Activated T-helper 1 cell treated with anti-CD3 and anti-CD28 coated beads, Interleukin-2, amount 50 U/mL, for 16 hours (primary cell): ENCODE data around the gene CD8B.

Experiments used
- DNase-seq, 2 donors: peaks; one replicate each; pipeline ENCODE4 v3.0.0-alpha.2; 2020; ENCODE audit warnings: low read depth in 1 of 2, low spot score in 1 of 2

The CD8B gene

DNA sequence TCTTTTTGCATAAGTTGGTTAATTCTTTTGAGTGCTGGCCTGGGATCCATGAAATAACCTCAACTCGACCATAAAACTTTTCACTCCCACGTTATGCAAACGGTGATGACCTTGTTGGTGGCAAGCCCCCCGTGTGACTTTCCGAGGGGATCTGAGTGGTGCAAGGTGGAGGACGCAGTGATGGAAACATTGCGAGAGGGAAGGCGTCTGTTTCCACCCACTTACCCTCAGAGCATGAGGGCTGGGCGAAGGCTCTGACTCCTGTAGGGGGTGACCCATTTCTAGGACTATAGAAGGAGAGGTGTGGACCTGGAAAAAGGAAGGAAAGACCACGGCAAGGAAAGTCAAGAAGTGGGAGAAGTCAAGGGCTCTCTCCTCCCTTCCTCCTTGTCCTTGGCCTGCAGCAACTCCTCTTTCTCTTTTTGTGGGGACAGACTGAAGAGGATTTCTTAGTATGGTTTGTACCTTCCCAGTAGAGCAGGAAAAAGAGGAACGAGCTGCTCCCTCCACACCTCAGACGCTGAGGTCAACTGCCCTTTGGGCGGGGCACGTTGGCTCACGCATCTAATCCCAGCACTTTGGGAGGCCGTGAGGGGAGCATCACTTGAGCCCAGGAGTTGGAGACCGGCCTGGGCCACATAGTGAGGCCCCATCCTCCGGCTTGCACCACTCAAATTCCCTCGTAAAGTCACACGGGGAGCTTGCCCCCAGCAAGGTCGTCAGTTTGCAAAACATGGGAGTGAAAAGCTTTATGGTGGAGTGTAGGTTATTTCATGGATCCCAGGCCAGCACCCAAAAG lies 55.4 kb downstream of the CD8B start:
- DNase-seq = no peak

DNA sequence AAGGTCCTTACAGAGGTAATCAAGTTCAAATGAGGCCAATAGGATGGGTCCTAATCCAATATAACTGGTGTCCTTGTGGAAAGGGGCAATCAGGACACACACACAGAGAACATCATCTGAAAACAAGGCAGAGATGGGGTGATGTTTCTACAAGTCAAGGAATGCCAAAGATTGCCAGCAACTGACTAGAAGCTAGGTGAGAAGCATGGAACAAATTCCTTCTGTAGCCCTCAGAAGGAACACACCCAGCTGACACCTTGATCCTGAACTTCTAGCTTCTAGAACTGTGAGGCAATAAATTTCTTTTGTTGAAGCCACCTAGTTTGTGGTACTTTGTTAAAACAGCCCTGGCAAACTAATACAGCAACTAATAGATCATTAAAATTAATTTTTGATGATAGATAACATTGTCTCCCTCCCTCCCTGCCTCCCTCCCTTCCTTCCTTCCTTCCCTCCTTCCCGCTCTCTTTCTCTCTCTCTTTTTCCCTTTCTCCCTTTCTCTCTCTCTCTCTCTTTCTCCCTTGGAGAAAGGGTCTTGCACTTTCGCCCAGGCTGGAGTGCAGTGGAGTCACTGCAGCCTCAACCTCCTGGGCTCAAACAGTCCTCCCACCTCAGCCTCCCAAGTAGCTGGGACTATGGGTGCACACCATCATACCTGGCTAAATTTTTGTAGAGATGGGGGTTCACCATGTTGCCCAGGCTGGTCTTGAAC lies 60.7 kb downstream of the CD8B start:
- no peak for DNase-seq

DNA sequence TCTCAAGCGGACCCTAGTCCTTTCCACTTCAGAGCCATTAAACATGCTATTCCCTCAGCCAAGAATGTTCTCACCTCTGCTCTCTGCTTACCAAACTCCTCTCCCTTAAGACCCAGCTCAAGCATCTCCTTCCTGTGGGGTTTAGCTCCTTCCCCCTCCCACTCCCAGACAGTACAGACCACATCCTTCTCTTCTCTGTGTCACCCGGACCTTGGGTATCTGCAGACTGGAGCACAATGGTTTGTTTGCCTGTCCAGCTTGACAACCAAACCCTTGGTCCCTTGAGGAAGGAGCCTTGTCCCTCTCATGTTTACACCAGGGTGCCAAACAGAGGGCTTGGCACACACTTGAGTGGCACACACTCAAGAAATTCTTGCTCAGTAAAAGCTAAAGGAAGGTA lies 66.8 kb downstream of the CD8B start:
- DNase-seq = no peak

DNA sequence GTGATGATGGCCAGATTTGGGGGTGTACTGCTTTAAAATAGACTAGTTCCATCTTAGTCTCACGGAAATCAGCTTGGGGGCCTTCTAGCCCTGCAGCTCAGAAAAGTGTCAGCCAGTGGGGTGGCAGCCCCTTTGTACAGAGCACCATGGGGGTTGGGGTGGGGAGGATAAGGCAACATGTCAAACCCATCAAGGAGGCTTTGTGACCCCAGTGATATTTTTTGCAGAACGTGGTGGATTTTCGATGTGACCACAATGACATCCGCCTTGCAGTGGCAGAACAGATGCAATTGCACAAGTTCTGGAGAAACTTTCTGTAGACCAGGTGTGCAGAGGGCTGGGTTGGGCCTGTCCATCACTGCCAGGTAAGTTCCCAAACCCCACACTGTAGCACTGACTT lies 67.9 kb downstream of the CD8B start:
- DNase-seq = no peak

DNA sequence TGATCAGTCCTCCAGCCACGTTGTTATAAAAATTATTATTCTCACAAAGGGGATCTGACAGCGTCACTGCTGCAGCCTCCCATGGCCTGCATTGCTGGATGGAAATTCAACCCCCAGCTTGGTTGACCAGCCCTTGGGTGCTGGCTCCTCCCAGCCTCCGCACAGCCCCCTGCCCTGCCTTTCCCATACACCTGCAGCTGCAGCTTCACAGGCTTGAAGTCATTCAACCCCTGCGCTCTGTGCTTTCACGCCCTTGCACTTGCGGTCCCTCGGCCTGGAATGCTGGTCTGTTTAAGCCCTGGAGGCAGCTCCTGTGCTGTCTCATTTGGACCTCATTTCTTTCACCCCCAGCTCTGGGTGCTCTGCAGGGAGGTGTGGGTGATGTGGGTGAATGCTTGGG lies 70.1 kb downstream of the CD8B start:
- DNase-seq = no peak

DNA sequence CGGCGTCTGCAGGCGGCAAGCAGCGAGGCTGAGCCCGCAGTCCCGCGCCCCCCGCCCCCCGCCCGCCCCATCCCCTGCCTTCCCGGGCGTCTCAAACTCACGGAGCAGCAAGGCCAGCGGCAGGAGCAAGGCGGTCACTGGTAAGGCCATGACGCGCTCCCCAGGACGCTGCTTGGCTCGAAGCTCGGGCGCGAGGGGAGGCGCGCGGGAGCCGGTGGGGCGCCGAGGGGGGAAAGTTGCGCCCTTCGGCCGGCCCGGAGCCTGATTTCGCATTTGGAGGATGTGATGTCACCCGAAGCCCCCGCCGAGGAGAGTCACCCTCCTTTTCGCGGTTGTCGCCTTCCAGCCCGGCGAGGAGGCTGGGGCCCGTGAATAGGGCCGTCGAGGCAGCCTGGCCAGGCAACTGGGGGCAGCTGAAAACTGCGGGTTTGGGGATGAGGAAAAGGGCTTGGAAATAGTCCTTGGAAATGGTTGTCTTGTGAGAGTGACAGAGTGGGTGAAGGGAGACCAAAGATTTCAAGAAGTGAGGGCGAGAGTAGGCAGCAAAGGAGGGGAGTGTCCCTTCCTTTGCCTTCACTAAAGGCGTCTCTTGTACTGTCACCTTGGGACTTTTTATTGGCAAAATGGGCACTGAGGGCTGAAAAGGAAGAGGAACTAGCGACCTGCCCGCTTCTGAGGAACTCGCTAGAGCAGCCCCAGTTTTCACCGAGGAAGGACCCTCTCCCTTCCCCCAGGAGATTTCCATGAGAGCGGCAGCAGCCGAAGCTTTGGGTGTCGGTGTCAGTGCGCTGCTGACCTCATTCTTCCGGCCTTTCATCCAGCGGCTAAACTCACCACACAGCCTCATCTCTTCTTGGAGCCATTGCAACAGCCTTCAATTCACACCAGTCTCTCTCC lies 70.8 kb downstream of the CD8B start, which contains the start of gene CD8A:
Gene CD8A (minus strand): TSS at position 238 of the 897 bp plus-strand sequence. CDS start 88 bp downstream, at position 150.
- DNase-seq = no peak

DNA sequence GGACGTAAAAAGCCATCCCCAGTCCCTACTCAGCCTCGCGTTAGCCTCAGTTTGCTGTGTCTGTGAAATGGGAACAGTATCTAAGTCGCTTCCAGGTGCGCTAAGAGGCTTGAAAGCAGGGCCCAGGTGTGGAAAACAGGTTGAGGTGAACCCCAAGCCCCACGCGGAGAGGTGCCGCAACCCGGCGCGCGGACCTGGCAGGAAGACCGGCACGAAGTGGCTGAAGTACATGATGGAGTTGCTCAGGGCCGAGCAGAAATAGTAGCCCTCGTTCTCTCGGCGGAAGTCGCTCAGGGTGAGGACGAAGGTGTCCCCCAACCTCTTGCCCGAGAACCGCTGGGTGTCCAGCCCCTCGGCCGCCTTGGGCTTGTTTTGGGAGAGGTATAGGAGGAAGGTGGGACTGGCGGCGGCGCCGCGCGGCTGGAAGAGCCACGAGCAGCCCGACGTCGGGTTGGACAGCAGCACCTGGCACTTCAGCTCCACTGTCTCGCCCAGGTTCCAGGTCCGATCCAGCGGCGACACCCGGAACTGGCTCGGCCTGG lies 71.5 kb downstream of the CD8B start:
- no peak for DNase-seq

DNA sequence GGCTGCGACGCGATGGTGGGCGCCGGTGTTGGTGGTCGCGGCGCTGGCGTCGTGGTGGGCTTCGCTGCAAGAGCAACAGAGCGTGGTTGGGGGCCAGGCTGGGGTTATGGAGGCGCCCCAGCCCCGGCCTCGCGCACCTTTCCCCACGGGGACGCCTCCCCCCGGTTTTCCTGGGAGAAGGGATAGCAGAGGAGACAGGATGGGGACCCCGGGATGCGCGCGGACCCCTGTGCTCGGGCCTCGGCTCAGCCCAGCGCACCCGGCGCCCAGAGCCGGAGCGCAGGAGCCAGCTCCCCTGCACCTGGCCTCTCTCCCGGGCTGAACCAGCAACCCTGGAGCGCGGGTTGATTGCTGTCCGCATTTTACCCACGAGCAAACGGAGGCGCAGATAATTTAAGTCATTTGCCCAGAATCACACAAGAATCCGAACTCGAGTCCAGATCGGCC lies 72.0 kb downstream of the CD8B start:
- DNase-seq = no peak

DNA sequence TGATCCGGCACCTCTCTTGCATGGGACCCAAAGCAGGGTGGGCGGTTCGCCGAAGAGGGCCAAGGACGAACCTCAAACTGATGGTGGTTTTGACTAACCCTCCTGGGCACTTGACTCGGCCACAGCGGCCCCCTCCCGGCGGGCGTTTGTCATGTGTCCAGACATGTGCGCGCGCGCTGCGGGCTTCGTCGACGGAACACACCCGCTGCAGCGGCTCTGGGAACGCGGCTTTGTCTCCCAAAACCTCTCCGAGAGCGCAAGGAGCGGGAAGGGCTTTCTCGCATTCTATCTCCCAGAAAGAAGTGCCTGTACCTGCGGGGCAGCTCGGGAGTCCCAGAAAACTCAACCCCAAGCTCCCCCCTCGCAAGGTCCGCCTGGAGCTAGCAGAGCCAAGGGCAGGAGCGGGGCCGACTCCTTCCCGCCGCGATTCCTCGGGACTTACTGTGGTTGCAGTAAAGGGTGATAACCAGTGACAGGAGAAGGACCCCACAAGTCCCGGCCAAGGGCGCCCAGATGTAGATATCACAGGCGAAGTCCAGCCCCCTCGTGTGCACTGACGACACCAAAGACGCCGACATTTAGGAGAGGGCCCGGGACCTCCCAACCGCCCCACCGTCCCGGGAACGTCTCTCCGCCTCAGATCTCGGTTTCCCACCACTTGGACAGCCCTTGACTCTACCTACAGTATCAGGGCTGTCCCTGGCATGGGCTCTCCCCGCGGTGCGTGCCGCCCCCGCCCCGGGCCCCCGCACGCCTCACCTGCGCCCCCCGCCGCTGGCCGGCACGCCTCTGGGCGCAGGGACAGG lies 72.6 kb downstream of the CD8B start:
- no peak for DNase-seq

DNA sequence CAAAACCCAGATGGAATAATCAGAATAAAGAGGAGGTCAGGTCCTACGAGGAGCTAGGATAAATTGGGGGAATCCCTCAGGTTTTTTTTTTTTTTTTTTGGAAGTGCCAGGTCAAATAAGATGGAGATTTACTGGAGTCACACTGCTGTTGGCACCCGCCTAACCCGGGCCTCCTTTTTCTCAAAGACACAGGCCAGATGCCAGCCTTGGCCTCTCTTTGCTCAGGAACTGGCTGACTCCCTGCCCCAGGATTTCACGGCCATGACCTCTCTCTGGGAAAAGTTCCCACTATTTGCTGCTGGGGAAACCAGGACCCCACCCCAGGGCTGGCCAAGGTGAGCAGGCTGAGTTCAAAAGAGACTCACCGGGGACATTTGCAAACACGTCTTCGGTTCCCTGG lies 73.5 kb downstream of the CD8B start:
- no peak for DNase-seq

DNA sequence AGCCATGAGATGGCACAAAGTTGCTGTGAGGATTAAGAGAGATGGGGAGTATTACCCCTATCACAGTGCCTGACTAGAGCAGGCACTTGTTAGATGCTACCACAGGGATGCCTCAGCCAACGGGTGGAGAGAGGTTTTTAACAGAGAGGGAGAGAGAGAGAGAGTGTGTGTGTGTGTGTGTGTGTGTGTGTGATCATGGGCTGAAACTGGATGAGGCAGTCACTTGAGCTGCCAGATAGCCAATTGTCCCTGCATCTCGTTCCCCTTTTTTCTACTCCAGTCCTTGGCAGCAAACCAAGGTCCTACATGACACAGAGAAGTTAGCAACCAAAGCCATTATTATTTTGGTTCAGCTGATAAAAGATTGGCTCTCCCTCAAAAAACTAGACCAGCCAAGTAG lies 74.0 kb downstream of the CD8B start:
- DNase-seq = no peak

DNA sequence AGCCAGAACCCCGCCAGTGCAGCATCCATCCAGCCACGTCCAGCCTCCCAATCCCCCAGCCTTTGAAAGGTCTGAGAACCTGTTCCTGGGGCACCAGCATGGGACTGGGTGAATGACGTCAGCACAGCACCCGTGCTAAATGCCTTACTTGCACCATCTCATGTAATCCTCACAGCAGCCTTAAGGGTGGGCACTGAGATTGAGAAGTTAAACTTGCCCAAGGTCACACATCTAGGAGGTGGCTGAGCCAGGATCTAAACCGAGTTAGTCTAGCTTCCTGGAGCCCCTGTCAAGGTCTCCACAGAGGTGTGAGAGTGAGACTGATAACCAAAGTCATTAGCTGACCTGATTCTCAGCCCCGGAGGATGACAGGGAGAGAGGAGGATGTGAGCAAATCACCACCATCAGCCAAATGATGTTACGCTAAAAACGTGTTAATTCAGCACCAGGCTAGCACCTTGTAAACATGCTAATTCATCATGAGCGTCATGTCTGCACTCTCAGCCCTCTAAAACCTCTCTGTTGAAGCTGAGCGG lies 75.6 kb downstream of the CD8B start:
- no peak for DNase-seq

DNA sequence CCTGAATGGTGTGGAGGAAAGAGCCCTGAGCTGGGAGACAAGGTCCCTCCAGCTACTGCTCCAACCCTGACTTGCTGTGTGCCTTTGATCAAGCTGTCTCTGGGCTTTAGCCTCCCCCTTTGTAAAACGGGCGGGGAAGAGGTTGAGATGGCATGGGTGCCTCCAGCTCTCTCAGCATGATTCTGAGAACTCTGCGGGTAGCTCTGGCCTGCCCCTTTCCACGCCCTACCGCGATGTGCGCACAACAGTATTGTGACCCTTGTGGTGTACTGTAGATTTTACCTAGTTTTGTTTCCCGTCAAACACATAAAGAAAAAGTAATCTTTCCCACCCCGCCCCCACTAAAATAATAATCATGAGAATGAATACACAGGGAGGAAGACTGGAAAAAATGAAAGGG lies 76.2 kb downstream of the CD8B start:
- no peak for DNase-seq

DNA sequence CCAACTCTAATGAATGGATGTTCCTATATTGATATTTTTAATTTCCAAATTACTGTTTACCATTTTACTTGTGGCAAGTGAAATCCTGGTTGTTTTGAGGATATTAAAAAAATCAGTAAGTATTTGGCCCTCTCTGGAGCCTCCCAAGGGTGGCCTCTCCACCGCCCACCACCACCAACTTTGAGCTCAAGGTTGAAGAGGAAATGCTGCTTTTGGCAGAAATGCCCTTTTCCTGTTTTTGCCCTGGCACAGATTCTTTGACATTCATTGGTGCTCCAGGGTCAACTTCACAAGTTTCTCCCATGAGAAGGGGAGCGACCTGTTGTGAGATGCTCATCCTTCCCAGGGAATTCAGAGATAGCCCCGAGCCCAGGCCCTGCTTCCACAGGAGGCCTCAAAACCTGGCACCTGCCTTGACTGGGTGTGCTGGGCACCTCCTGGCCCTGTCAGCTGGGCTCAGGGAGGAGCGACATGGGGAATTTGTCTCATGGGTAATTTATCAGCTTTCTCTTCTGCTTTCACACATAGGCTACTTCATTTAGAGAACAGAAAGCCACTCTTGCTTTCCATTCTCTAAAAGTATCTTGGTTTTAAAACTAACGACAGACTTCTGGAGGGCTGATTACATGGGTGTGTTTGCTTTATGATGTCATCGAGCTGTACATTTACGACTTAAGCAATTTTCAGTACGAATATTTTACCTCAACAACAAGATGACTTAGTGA lies 77.9 kb downstream of the CD8B start:
- no peak for DNase-seq

DNA sequence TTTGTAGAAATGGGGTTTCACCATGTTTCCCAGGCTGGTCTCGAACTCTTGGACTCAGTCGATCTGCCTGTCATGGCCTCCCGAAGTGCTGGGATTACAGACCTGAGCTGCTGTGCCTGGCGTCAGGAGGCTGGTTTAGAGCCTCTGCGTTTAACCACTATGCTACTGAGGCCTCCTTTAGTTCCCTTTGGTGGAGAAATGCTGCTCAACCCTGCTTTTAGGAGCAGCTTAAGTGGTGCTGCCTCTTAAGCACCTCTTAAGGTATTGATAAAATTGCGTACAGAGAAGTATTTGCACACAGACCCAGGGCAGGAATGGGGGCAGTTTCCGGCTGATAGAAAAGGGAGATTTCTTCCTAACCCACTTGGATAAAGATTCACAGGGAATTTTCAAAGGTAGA lies 78.9 kb downstream of the CD8B start:
- no peak for DNase-seq

DNA sequence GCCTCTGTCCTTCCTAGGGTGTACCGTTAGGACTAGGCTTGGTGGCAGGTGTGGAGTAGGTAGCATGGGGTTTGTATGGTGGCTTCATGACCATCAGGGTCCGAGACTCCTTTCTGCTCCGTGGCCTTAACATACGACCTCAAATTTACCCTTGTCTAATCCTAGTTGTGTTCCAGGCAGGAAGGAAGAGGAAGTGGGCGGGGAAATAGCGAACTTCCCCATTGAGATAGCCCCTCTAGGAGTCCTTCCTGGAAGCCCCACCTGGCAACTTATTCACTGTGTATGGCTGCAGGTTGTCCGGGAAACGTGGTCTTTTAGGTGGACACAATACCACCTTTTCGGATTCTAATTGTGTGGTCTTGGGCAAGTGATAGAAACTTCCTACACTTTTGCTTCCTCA lies 80.3 kb downstream of the CD8B start:
- no peak for DNase-seq

DNA sequence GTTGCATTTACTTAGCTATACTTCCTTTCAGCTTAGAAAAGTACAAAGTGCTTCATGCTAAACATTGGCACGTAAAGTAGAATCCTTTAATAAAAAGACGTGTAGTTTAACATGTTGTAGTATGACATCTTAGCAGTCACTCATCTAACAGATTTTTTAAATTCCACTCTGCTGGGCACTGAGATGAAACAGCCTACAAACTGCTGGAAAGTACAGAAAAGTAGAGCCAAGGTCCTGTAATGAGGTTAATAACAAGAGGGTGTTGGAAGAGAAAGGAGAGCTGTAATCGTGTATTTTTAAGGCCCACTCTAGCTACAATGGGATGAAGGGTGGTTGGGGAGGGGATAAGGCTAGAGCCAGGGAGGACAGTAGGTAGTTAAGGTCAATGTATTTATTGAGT lies 81.7 kb downstream of the CD8B start:
- DNase-seq = no peak

DNA sequence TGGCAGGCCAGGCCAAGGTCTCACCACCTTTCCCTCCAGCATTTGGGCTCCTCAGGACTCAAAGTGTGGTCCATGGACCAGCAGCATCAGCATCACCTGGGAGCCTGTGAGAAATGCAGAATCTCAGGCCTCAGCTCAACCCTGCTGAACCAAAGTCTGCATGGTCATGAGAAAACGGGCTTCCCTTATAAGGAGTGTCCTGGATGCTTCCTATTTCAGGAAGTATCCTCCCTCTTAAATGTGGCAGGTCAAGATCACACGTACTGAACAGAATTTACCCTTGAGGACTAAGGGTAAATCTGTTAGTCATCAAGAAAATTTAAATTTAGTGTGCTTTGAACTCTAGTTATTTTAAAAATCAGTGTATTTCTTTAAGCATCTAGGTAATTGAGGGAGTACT lies 82.7 kb downstream of the CD8B start:
- no peak for DNase-seq

DNA sequence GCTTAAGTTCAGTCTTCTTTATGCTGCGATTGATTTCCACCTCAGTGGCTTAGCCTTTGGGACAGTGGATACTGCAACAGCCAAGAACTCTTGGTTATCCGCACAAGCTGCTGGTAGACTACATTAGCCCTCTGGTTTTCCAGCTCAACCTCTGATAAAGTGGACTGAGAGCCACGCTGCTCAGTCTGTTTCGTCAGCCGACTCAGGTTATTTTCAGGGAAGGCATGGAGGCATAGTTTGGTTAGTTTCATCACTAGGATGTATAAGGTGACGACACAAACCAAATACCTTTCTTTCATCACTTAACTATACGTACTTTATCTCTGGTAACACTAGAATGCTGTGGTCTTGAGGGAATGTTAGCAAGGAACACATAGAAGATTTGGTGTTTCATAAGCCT lies 85.2 kb downstream of the CD8B start:
- no peak for DNase-seq

DNA sequence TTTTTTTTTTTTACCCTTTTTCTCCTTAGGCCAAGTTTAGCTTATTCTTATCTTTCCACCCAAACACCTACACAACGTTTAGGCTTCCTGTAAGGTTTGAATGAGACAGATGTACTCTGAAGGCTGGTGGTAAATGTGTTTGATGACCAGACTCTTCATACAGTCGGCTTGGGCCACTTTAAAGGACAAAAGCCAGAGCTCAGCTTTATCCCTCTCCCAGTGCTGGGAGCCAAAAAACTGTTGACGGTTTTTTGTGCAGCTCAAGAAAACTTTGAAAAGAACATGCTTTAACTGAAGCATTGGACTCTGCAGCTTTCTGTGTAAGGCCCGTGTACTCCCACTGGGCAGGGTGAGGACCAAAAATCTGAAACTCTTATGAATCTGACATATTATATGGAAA lies 86.3 kb downstream of the CD8B start:
- DNase-seq = no peak
